NCI-H526 treated with DMSO at 0.1 percent for 48 hours (cell line): ENCODE data around the gene TK1.
"Not testable (repeated sequence)": the region's sequence is repeated elsewhere in the genome, so short reads cannot be mapped to it uniquely, and the experiment has no call there.

Experiments used
- DNase-seq: peaks from one replicate; lab custom pipeline; 2025; lab: John Stamatoyannopoulos, UW

Gene TK1

DNA sequence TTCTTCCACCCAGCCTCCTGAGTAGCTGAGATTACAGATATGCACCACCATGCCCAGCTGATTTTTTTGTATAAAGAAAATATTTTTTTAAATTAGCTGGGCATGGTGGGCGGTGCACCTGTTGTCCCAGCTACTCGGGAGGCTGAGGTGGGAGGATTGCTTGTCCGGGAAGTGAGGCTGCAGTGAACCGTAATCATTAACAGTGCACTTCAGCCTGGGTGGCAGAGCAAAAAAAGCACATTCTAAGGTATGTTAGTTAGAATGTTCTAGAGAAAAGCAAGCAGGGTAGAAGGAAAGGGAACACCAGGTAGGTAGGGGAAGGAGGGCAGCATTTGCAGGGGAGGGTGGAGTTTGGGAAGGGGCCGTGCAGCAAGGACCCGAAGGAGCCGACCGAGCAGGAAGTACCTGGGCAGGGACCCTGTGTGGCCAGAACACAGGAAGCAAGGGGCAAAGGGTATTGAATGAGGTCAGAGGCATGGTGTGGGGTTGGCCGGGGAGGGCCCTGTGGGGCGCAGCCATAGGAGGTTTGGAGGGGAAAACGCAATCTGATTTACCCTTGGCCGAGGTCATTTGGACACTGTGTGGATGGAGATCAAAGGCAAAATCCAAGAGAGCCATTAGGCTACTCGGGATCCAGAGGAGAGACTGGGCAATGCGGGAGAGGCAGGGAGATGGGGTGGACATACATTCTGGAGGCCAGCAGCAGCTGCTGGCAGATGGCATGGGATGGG is 38.4 kb downstream of the TK1 start:
- DNase-seq: no peak

GRCh38 chr17:78147315-78147998 is 39.4 kb downstream of the TK1 start:
- no peak for DNase-seq

GRCh38 chr17:78146881-78147280 is 40.0 kb downstream of the TK1 start:
- no peak for DNase-seq

GRCh38 chr17:78146471-78146869 is 40.4 kb downstream of the TK1 start:
- DNase-seq: no peak

DNA sequence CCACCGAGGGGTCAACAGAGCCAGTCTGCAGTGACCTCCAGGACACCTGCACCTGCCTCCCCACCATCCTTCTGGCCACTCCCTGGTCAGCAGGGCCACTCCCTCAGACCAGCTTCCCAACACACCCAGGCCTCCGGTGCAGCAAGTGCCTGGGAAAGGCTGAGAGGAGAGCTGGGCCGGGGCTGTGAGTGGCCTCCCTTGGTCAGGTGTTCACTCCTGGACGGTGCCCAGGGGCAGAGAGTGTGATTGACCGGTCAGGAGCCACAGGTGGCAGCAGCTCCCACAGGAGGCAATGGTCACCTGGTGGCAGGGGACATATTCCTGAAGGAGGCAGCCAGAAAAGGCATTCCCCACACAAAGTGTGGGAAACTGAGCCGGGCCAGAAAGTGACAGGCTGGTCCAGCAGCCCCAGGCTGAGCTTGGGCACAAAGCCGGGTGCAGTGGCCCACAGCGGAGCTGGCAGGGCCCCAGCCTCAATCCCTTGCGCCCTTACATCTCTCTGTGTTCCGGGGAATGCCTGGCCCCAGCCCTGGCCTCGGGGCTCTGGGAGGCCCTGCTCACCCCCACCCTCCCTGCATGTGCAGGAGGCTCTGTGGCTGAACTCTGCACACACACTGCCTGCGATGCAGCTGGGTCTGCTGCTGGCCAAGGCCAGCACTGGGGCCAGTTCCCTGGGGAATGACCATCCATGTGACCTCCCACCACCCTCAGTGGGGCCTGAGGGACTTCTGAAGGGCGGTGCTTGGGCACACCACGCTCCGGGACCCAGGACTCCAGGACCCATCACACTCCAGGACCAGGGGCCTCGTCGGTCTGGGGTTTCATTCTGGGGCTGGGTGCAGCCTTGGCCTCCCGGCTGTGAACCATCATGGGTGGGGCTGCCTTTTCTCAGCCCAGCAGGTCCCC is 41.9 kb downstream of the TK1 start:
- DNase-seq: no peak

- no peak for DNase-seq
Observed at GRCh38 chr17:78144147-78144719, 42.6 kb downstream of the TK1 start.

GRCh38 chr17:78143214-78144146 is 43.4 kb downstream of the TK1 start:
- no peak for DNase-seq

- no peak for DNase-seq
Observed at GRCh38 chr17:78142119-78142861, 44.6 kb downstream of the TK1 start.

- DNase-seq: no peak
Observed at GRCh38 chr17:78141437-78142118, 45.3 kb downstream of the TK1 start.

DNA sequence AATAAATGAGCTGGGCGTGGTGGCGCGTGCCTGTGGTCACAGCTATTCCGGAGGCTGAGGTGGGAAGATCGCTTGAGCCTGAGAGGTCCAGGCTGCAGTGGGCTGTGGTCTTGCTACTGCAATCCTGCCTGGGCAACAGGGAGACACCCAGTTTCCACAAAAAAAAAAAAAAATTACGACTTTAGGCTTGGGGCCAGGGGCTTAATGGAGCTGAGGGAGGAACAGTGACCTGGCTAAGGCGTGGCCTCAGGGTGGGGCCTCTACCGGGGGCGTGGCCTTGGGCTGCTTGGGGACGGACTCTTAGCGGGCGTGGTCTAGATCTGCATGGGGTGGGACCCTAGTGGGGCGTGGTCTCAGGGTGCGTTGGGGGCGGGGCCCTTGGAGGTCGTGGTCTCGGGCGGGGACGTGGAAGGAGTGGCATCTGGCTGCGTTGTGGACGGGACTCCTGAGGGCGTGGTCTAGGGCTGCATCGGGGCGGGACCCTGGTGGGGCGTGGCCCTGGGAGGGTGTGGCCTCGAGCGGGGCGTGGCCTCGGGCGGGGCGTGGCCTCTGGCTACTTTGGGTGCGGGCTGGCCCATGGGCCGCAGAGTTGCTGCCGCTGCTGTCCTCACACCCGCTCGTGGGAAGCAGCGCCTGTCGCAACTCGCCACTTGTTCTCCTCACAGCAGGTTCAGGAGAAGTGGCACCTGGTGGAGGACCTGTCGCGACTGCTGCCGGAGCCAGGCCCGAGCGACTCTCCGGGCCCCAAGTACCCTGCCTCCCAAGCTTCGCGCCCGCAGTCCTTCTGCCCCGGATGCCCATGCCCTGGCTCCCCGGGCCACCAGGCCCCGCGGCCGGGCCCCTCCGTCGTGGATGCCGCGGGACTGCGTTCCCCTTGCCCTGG is 46.4 kb downstream of the TK1 start:
- DNase-seq: peak; percentile 91

DNA sequence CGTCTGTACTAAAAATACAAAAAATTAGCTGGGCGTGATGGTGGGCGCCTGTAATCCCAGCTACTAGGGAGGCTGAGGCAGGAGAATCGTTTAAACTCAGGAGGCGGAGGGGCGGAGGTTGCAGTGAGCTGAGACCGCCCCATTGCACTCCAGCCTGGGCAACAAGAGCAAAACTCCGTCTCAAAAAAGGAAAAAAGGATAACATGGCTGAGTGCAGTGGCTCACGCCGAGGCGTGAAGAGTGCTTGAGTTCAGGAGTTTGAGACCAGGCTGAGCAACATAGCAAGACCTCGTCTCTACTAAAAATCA is 47.0 kb downstream of the TK1 start:
- DNase-seq: not testable (repeated sequence)

GRCh38 chr17:78138204-78139060 is 48.4 kb downstream of the TK1 start:
- DNase-seq: no peak

DNA sequence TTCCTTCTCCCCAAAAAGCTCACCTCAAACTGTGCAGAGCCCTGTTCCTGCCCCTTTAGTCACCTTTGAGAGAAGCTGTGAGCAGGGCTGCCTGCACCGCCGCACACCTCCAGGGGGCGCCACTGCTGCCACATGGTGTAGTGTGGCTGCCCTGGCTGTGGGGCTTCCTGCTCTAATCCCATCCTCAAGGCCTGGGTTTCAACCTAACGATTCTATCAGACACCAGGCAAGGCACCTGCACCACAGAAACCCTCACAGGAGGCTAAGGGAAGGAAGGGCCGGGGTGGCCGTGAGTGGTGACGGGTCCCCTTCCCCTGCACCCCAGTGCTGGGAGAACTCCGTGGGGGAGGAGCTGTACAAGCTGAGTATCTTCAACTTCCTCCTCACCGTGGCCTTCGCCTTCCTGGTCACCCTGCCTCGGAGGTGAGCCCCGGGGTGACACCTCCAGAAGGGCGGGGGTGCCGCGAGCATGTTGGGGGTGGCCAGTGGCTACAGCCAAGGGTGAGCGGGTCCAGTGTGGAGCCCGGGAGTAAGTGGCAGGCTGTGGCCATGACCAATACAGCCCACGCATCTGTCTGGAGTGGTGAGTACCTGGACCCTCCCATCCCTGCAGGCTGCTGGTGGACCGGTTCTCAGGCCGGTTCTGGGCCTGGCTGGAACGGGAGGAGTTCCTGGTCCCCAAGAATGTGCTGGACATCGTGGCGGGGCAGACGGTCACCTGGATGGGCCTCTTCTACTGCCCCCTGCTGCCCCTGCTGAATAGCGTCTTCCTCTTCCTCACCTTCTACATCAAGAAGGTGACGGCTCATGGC is 49.3 kb downstream of the TK1 start:
- no peak for DNase-seq

DNA sequence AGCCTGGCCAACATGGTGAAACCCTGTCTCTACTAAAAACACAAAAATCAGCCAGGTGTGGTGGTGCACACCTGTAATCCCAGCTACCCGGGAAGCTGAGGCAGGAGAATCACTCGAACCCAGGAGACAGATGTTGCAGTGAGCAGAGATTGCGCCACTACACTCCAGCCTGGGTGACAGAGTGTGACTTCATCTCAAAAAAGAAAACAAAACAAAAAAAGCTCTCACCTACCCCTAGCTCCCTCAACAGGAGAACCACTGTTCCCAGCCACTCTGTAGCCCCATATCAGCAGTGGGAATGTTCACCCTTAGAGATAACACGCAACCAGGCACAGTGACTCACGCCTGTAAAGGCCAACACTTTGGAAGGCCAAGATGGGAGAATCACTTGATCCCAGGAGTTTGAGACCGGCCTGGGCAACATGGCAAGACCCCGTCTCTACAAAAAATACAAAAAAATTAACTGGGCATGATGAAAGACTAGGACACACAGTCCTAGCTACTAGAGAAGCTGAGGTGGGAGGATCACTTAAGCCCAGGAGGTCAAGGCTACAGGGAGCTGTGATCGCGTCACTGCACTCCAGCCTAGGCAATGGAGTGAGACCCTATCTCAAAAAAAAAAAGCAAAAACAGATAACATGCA is 50.9 kb downstream of the TK1 start:
- no peak for DNase-seq

DNA sequence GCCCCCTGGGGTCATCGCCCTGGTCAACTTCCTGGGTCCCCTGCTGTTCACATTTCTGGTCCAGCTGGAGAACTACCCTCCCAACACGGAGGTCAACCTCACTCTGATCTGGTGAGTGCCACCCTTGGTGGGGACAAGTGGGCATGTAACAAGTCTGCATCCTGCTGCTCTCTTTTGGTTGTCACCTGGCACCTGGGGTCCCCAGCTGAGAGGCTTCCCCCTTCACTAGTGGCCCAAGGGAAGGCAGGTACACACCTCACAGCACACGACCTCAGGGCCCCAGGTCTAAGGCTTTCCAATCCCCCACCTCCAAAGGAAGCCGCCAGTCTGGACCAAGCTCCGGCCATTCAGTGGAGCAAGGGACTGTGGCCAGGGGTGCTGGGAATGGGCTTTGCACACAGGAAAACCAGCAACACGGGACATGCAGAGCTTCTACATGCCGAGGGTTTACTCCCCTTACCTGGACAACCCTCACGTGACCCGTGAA is 51.9 kb downstream of the TK1 start:
- no peak for DNase-seq
